DMS79 (cell line): ENCODE data around the gene ARRB1.
A peak's percentile ranks its signal among the peaks of the same experiment; 100 is the strongest.
"Not testable (repeated sequence)": the region's sequence is repeated elsewhere in the genome, so short reads cannot be mapped to it uniquely, and the experiment has no call there.

ENCODE experiments used
- DNase-seq: peaks from one replicate; lab custom pipeline; 2025; lab: John Stamatoyannopoulos, UW

Gene ARRB1

GRCh38 chr11:75371949-75372876, 20.8 kb upstream of the ARRB1 start:
- peak; percentile 58 for DNase-seq

GRCh38 chr11:75369560-75370255, 18.2 kb upstream of the ARRB1 start:
- no peak for DNase-seq

- DNase-seq, result not testable (repeated sequence)
Measured at GRCh38 chr11:75366826-75367225, 15.4 kb upstream of the ARRB1 start.

- no peak for DNase-seq
Measured at GRCh38 chr11:75365711-75366181, 14.3 kb upstream of the ARRB1 start.

- DNase-seq, result not testable (repeated sequence)
Measured at GRCh38 chr11:75362285-75362684, 10.8 kb upstream of the ARRB1 start.

- DNase-seq, result no peak
Measured at GRCh38 chr11:75356613-75357012, 5.2 kb upstream of the ARRB1 start.

- DNase-seq, result no peak
Measured at GRCh38 chr11:75355051-75355450, 3.6 kb upstream of the ARRB1 start.

GRCh38 chr11:75352588-75353206, 1.2 kb upstream of the ARRB1 start:
- no peak for DNase-seq

GRCh38 chr11:75351791-75352587, 528 bp upstream of the ARRB1 start:
- no peak for DNase-seq

- no peak for DNase-seq
Measured at GRCh38 chr11:75350743-75351540, 519 bp downstream of the ARRB1 start.

GRCh38 chr11:75350122-75350742, 1.2 kb downstream of the ARRB1 start:
- no peak for DNase-seq

- no peak for DNase-seq
Measured at GRCh38 chr11:75349521-75350116, 1.8 kb downstream of the ARRB1 start.

- peak; percentile 64 for DNase-seq
Measured at GRCh38 chr11:75347781-75348566, 3.5 kb downstream of the ARRB1 start.

GRCh38 chr11:75346912-75347647, 4.4 kb downstream of the ARRB1 start:
- DNase-seq, result peak; percentile 63

- no peak for DNase-seq
Measured at GRCh38 chr11:75346296-75346695, 5.2 kb downstream of the ARRB1 start.

- no peak for DNase-seq
Measured at GRCh38 chr11:75345455-75346160, 5.9 kb downstream of the ARRB1 start.

GRCh38 chr11:75344761-75345454, 6.6 kb downstream of the ARRB1 start:
- DNase-seq, result no peak
